HG03558 (cell line): ENCODE results near the gene ERFE.
"Not testable (repeated sequence)": the region's sequence is repeated elsewhere in the genome, so short reads cannot be mapped to it uniquely, and the experiment has no call there.

Source experiments
- ATAC-seq: cut with Tn5 transposase; IDR thresholded peaks from one replicate; pipeline ENCODE4 v1.9.1; 2021; ENCODE audit warnings: moderate number of reproducible peaks; ENCODE audit not compliant: unreplicated experiment; ENCODE audit errors: extremely low read depth

ERFE gene

GRCh38 chr2:238166391-238167343, 7.9 kb downstream of the ERFE start:
- no peak for ATAC-seq

- no peak for ATAC-seq
Measured at GRCh38 chr2:238167344-238167715, 8.6 kb downstream of the ERFE start.

GRCh38 chr2:238167761-238168160, 9.0 kb downstream of the ERFE start:
- no peak for ATAC-seq

- ATAC-seq: no peak
Measured at GRCh38 chr2:238168196-238169047, 9.7 kb downstream of the ERFE start.

- ATAC-seq: no peak
Measured at GRCh38 chr2:238169048-238169707, 10.4 kb downstream of the ERFE start.

GRCh38 chr2:238169708-238170251, 11.0 kb downstream of the ERFE start:
- ATAC-seq: no peak

GRCh38 chr2:238170386-238171071, 11.8 kb downstream of the ERFE start:
- no peak for ATAC-seq

- ATAC-seq: not testable (repeated sequence)
Measured at GRCh38 chr2:238171072-238171431, 12.3 kb downstream of the ERFE start.

GRCh38 chr2:238171575-238172187, 12.9 kb downstream of the ERFE start:
- ATAC-seq: no peak

GRCh38 chr2:238172439-238172838, 13.7 kb downstream of the ERFE start:
- no peak for ATAC-seq

- ATAC-seq: no peak
Measured at GRCh38 chr2:238173692-238174091, 14.9 kb downstream of the ERFE start.

- ATAC-seq: no peak
Measured at GRCh38 chr2:238174291-238174690, 15.5 kb downstream of the ERFE start.

GRCh38 chr2:238174701-238175100, 15.9 kb downstream of the ERFE start:
- ATAC-seq: no peak

GRCh38 chr2:238176613-238177012, 17.8 kb downstream of the ERFE start:
- no peak for ATAC-seq

- no peak for ATAC-seq
Measured at GRCh38 chr2:238180554-238180953, 21.8 kb downstream of the ERFE start.

GRCh38 chr2:238182362-238182761, 23.6 kb downstream of the ERFE start:
- no peak for ATAC-seq

GRCh38 chr2:238183821-238184220, 25.1 kb downstream of the ERFE start:
- ATAC-seq: no peak

- no peak for ATAC-seq
Measured at GRCh38 chr2:238187618-238188548, 29.1 kb downstream of the ERFE start.
